ENCODE results near the gene CASTOR1. TPM values are rescaled to one million over a fixed set of nuclear protein-coding genes. Genes with fewer than 3 reads are reported as not detected.

The CASTOR1 gene
- total RNA-seq, 4 donors from 2014 or later: 1.8 to 11.6 (median 6.0) TPM

DNA sequence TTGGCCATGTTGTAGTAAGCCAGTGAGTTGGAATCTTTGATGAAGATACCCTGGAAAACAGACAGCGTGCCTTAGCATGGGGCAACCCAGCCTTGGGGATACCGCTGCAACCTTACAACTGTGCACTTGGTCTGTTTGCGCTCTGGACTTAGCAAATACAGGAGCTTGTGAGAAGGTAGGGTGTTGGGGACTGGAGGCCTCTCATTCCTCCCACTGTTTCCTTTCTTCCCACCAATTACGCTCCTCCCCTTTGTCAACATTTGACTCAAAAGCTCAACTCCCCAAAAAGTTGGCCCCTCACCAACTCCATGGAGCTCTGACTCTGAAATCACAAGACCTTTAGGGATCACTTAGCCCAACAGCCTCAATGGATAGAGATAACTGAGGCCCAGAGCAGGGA lies 45.3 kb upstream of the CASTOR1 start:
- H3K4me3 ChIP-seq: no peak overlapping the region
- no peak for DNase-seq
- no peaks in the 10 kb centered on the region for H3K27me3 ChIP-seq
- peaks cover 0 to 4% (median 0%) of the 10 kb centered on the region in 4 donors for H3K4me1 ChIP-seq
- H3K9me3 ChIP-seq: no peaks in the 10 kb centered on the region
- no peak overlapping the region for H3K27ac ChIP-seq
- TF ChIP-seq, protein P1, sequence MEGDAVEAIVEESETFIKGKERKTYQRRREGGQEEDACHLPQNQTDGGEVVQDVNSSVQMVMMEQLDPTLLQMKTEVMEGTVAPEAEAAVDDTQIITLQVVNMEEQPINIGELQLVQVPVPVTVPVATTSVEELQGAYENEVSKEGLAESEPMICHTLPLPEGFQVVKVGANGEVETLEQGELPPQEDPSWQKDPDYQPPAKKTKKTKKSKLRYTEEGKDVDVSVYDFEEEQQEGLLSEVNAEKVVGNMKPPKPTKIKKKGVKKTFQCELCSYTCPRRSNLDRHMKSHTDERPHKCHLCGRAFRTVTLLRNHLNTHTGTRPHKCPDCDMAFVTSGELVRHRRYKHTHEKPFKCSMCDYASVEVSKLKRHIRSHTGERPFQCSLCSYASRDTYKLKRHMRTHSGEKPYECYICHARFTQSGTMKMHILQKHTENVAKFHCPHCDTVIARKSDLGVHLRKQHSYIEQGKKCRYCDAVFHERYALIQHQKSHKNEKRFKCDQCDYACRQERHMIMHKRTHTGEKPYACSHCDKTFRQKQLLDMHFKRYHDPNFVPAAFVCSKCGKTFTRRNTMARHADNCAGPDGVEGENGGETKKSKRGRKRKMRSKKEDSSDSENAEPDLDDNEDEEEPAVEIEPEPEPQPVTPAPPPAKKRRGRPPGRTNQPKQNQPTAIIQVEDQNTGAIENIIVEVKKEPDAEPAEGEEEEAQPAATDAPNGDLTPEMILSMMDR (IDR thresholded peaks at IDR 0.05): no peak
- no peak for TF ChIP-seq POLR2A (IDR thresholded peaks at IDR 0.05)
- H3K36me3 ChIP-seq: peaks cover 0 to 83% (median 0%) of the 10 kb centered on the region in 3 donors

DNA sequence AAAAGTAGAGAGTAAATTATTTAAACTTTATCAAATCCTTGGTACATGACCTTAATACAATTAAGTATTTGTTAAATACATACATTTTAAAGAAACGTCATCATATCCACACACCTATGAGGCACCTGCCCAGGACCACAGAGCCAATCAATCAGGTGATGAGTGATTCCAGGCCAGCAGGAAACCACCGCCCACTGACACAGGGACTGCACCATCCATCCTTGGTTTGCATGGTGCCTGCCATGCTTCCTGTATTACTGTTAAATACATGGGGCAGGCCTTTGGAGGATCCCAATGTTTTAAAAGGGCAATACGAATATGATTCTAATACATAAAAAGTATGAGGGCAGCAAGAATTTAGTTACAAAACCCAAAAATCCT lies 44.4 kb upstream of the CASTOR1 start:
- peak overlapping the region in 2 of 4 donors; percentile 54 to 67 for H3K27ac ChIP-seq
- H3K4me3 ChIP-seq: no peak overlapping the region
- TF ChIP-seq POLR2A (IDR thresholded peaks at IDR 0.05): no peak
- TF ChIP-seq, protein P1 (IDR thresholded peaks at IDR 0.05): no peak
- no peak for DNase-seq
- no peaks in the 10 kb centered on the region for H3K27me3 ChIP-seq
- H3K36me3 ChIP-seq: peaks cover 0 to 74% (median 0%) of the 10 kb centered on the region in 3 donors
- no peaks in the 10 kb centered on the region for H3K9me3 ChIP-seq
- peaks cover 0 to 4% (median 0%) of the 10 kb centered on the region in 4 donors for H3K4me1 ChIP-seq

DNA sequence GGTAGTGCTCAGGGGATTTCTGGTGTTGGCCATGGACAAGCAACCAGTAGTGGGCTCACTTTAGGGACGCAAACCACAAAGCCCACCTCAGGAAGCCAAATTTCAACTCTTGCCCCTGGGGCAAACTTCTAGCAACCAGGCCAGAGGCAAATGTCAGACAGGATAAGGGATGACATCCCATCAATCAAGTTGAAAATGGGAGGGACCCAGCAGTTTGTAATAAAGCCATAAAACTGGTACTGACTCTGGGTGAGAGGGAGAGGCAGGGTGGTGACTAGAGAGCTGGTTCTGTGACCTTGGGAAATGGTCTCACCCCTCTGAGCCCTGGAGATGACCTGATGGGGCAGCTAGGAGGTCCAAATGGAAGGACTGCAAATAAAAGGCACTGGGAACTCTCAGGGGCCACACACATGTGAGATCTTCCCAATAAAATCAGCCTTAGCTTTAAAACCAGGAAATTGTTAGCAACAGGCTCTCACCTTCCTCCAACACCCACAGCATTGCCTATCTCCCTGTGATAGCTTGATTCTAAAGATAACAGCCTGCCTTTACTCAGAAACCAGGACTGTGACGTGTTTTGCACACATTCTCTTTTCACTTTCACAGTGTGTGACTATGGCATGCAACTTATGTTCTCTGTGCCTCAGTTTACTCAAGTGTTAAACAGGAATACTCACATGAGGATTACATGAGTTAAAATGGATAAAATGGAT lies 43.8 kb upstream of the CASTOR1 start:
- Histone ChIP-seq H3K36me3 (peaks cover 0 to 68% (median 0%) of the 10 kb centered on the region in 3 donors), H3K27me3 (no peaks in the 10 kb centered on the region), H3K27ac (peak overlapping the region in 2 of 4 donors; percentile 54 to 67), H3K9me3 (no peaks in the 10 kb centered on the region), H3K4me1 (peaks cover 0 to 4% (median 0%) of the 10 kb centered on the region in 4 donors), H3K4me3 (no peak overlapping the region)
- DNase-seq: peak in 1 of 3 donors; percentile 48
- no peak for TF ChIP-seq POLR2A (IDR thresholded peaks at IDR 0.05)
- TF ChIP-seq, protein P1 (IDR thresholded peaks at IDR 0.05): no peak

DNA sequence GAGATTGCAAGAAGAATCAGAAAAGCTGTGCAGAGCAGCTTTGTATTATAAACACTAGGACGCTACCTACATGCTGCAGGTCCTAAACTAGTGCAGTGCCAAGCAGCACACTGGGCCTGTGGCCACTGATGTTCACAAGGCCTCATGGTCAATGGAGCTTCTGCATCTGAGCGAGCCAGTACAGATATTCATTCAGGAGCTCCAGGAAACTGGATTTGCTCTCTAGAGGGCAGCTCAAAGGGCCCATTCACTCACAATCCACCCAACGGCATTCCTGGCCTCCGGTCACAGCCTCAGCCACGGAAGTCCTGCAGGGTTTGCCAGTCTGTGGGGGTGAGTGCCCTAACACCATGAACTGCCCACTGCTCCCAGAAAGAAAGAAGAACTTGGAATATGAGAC lies 43.2 kb upstream of the CASTOR1 start:
- Histone ChIP-seq H3K36me3 (peaks cover 0 to 62% (median 0%) of the 10 kb centered on the region in 3 donors), H3K4me3 (no peak overlapping the region), H3K4me1 (peaks cover 0 to 7% (median under 1%) of the 10 kb centered on the region in 4 donors), H3K9me3 (no peaks in the 10 kb centered on the region), H3K27me3 (no peaks in the 10 kb centered on the region), H3K27ac (no peak overlapping the region)
- DNase-seq: peak in 1 of 3 donors; percentile 26
- no peak for TF ChIP-seq POLR2A (IDR thresholded peaks at IDR 0.05)
- TF ChIP-seq, protein P1 (IDR thresholded peaks at IDR 0.05): no peak

DNA sequence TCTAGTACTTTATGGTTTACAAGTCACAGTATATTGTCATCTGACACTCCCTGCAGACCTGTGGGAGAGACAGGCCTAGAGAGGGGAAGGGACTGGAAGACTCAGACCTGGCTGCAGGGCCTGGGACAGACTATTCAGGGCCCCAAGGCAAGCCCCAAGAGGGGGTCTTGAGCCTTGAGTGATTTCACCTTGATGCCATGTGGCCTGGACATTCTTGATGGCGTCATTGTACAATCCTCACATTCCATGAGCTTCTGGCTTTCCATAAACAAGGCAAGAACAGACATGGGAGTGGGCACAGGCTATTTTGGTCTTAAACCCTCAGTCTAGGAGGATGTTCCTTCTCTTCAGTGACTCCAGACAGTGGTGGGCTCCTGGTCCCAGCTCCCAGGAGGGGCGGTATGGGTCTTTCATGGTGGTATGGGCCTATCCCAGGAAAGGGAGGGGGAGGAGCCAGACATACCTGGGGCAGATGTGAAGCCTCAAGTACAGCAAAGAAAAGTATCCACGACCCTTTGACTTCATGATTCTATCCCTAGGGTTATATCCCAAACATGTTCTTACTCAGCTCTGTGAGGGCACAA lies 39.3 kb upstream of the CASTOR1 start:
- H3K4me1 ChIP-seq: peaks cover 0 to 33% (median 20%) of the 10 kb centered on the region in 4 donors
- no peaks in the 10 kb centered on the region for H3K9me3 ChIP-seq
- DNase-seq: peak in 1 of 3 donors; percentile 37
- H3K27me3 ChIP-seq: no peaks in the 10 kb centered on the region
- H3K4me3 ChIP-seq: no peak overlapping the region
- TF ChIP-seq, protein P1 (IDR thresholded peaks at IDR 0.05): no peak
- no peak for TF ChIP-seq POLR2A (IDR thresholded peaks at IDR 0.05)
- peaks cover 0 to 22% (median 0%) of the 10 kb centered on the region in 3 donors for H3K36me3 ChIP-seq
- H3K27ac ChIP-seq: no peak overlapping the region

Data from Peyer's patch (tissue), 4 donors.